ENCODE results near the gene TMEM129.

The TMEM129 gene

DNA sequence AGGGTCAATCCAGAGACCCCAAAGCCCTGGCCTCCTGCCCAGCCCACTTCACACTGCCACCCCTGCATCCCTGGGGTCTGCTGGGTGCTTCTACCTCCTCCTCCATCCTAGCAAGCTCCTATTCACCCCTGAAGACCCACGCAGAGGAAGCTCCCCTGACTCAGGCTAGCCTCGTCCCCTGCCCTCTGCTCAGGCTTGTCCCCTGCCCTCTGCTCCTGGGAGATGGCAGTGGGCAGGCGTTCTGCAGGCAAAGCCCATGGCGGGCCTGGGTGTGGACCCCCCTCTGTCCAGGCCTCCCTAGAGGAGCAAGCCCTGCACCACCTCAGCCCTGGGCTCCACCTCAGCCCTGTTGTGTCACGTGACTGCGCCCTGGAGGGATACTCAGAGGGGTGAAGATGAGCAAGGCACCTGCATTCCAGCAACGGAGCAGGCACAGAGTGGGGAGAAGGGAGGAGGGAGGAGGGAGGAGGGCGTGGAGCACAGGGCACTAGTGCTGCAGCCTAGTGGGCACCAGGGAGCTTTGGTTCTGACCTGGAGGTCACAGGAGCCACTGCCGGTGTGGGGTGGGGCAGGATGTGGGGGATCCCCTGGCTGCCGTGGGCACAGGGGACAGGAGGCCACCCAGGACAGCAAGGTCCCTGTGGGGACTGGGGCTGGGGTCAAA lies 44.4 kb upstream of the TMEM129 start:
- Histone ChIP-seq H3K36me3 (ENCODE audit: control insufficient read depth, insufficient read depth, low read length) (no peaks in the 10 kb centered on the region), H3K9me3 (ENCODE audit: control insufficient read depth, low read length) (no peaks in the 10 kb centered on the region), H3K4me3 (ENCODE audit: insufficient read depth, low read depth, low read length, poor library complexity, severe bottlenecking) (no peak overlapping the region), H3K4me1 (ENCODE audit: control insufficient read depth, insufficient read depth, low read length, poor library complexity, severe bottlenecking) (no peaks in the 10 kb centered on the region), H3K27me3 (replicated peaks; ENCODE audit: control insufficient read depth, insufficient read depth, low read length, poor library complexity, severe bottlenecking) (peaks cover 12% of the 10 kb centered on the region), H3K27ac (ENCODE audit: insufficient read depth, low read length, poor library complexity, severe bottlenecking) (no peak overlapping the region)
- no peak for DNase-seq

DNA sequence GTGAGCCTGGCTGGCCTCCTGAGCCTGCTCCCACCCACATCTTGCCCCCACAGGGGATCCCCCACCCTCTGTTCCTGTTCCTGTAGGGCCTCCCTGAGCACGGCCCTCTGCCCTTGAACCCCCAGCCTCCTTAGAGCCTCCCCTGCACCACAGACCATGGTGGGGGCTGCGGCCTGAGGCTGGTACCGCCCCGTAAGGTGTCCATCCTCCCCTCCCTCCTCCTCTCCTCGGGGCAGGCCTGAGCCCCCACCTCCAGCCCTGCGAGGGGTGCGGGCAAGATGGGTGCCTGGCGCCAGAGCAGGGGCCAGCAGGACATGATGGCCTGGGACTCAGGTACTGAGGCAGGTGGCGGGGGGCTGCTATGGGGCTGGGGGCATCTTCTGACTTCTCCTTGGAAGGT lies 43.5 kb upstream of the TMEM129 start:
- H3K27ac ChIP-seq (ENCODE audit: insufficient read depth, low read length, poor library complexity, severe bottlenecking), result no peak overlapping the region
- H3K36me3 ChIP-seq (ENCODE audit: control insufficient read depth, insufficient read depth, low read length), result no peaks in the 10 kb centered on the region
- H3K4me1 ChIP-seq (ENCODE audit: control insufficient read depth, insufficient read depth, low read length, poor library complexity, severe bottlenecking), result no peaks in the 10 kb centered on the region
- no peak overlapping the region for H3K4me3 ChIP-seq (ENCODE audit: insufficient read depth, low read depth, low read length, poor library complexity, severe bottlenecking)
- peaks cover 12% of the 10 kb centered on the region for H3K27me3 ChIP-seq (replicated peaks; ENCODE audit: control insufficient read depth, insufficient read depth, low read length, poor library complexity, severe bottlenecking)
- H3K9me3 ChIP-seq (ENCODE audit: control insufficient read depth, low read length), result no peaks in the 10 kb centered on the region
- no peak for DNase-seq

DNA sequence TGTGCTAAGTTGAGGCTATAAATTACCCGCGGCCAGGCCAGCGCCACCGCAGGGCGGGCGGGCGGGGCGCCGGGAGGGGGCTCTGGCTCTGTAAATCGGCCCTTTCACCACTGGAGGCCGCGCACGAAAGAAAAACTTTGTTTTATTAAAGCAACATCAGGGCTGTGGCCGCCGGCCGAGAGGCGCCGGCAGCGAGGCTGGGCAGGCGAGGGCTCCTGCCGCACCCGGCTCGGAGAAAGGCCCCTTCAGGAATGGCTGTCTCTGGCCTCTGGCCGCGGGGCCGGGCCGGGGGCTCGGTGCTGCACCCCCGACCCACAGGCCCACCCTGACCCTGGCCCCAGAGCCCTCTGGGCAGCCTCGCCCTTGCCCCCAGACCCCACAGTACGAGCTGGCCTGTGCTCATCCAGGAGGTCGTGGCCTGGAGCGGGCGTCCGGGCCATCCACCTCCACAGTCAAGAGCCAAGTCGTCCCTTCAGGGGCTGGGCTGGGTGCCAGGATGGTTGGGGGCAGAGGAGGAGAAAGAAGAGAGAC lies 42.5 kb upstream of the TMEM129 start:
- Histone ChIP-seq H3K27ac (ENCODE audit: insufficient read depth, low read length, poor library complexity, severe bottlenecking) (no peak overlapping the region), H3K9me3 (ENCODE audit: control insufficient read depth, low read length) (no peaks in the 10 kb centered on the region), H3K36me3 (ENCODE audit: control insufficient read depth, insufficient read depth, low read length) (no peaks in the 10 kb centered on the region), H3K27me3 (replicated peaks; ENCODE audit: control insufficient read depth, insufficient read depth, low read length, poor library complexity, severe bottlenecking) (peaks cover 12% of the 10 kb centered on the region), H3K4me3 (ENCODE audit: insufficient read depth, low read depth, low read length, poor library complexity, severe bottlenecking) (no peak overlapping the region), H3K4me1 (ENCODE audit: control insufficient read depth, insufficient read depth, low read length, poor library complexity, severe bottlenecking) (no peaks in the 10 kb centered on the region)
- DNase-seq, result no peak

DNA sequence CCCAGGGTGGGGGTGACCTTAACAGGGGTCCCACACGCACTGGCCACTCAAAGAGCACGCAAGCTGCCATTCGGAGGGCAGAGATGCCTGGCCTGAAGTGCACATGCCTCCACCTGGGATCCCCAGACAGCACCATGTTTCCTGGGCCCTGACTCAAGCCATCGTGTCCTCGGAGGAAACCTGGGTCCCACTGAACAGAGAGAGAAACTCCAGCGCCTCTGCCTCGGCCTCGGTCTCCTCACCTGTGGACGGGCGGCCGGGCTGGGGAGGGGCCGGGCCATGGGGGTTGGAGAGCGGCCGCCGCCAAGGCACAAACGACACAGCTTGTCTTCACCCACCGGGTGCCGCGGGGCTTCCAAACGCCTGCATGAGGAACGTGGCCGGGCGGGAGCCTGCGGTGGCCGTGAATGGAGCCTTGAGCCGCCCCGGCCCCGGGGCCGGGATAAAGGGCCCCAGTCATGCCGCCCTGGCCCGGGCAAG lies 42.0 kb upstream of the TMEM129 start:
- DNase-seq, result no peak
- H3K4me3 ChIP-seq (ENCODE audit: insufficient read depth, low read depth, low read length, poor library complexity, severe bottlenecking), result no peak overlapping the region
- peaks cover 6% of the 10 kb centered on the region for H3K27me3 ChIP-seq (replicated peaks; ENCODE audit: control insufficient read depth, insufficient read depth, low read length, poor library complexity, severe bottlenecking)

DNA sequence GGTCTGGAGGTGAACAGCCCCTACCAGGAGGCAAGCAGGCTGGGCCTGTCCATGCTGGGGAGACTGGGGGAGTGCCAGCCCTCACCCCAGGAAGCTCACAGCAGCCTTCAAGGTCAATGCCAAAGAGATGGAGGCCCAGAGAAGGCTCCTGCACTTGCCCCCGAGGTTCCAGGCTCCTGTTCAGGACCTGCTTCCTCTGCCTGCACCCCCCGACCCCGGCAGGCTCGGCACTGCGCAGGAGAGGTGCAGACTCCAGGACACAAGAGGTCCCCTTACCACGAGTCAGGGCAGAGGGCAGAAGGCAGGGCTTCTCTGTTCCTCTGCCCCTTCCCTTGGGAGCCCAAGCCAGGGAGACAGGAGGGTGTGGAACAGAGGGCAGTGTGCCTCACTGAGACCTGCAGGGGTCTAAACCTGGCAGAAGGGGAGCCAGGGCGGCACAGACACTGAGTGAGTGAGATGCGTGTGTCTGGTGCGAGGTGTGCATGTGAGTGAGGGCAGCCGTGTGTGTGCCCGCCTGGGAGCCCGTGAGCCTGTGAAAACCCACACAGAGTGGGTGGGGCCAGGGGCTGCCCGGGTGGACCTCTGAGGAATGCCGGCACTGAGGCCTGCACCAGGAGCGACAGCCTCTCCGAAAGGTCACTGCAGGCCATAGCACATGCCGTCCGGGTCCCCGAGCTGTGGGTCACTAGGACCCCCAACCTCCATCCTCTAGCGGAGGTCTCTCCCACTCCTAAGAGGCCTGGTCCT lies 41.3 kb upstream of the TMEM129 start:
- no peaks in the 10 kb centered on the region for H3K36me3 ChIP-seq (ENCODE audit: control insufficient read depth, insufficient read depth, low read length)
- peaks cover 3% of the 10 kb centered on the region for H3K27me3 ChIP-seq (replicated peaks; ENCODE audit: control insufficient read depth, insufficient read depth, low read length, poor library complexity, severe bottlenecking)
- H3K4me3 ChIP-seq (ENCODE audit: insufficient read depth, low read depth, low read length, poor library complexity, severe bottlenecking), result no peak overlapping the region
- no peaks in the 10 kb centered on the region for H3K9me3 ChIP-seq (ENCODE audit: control insufficient read depth, low read length)
- H3K27ac ChIP-seq (ENCODE audit: insufficient read depth, low read length, poor library complexity, severe bottlenecking), result no peak overlapping the region
- DNase-seq, result no peak
- H3K4me1 ChIP-seq (ENCODE audit: control insufficient read depth, insufficient read depth, low read length, poor library complexity, severe bottlenecking), result no peaks in the 10 kb centered on the region

More for the DNA sequence above, 42.0 kb upstream of the TMEM129 start:
- Histone ChIP-seq H3K27ac (ENCODE audit: insufficient read depth, low read length, poor library complexity, severe bottlenecking) (no peak overlapping the region), H3K9me3 (ENCODE audit: control insufficient read depth, low read length) (no peaks in the 10 kb centered on the region), H3K4me1 (ENCODE audit: control insufficient read depth, insufficient read depth, low read length, poor library complexity, severe bottlenecking) (no peaks in the 10 kb centered on the region), H3K36me3 (ENCODE audit: control insufficient read depth, insufficient read depth, low read length) (no peaks in the 10 kb centered on the region)

DNA sequence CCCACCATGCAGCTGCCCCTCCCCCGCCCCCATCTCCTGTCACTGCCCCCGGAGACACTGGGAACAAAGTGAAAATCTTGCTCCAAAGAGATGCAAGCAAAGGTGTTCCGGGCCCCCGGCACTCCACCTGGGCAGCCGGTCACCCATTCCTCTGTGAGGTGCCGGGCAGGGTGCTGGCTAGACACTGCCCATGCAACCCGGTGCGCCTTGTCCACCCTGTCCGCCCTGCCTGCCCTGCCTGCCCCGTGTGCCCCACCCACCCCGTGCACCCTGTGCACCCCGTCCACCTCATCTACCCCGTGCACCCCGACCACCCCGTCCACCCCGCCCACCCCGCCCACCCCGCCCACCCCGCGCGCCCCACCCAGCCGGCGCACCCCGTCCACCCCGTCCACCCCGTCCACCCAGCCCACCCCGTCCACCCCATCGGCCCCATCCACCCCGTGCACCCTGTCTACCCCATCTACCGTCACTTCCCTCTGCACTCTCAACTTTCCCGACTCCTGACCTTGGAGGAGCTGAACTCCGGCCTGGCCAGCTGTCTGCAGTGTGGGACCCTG lies 40.1 kb upstream of the TMEM129 start:
- Histone ChIP-seq H3K27ac (ENCODE audit: insufficient read depth, low read length, poor library complexity, severe bottlenecking) (no peak overlapping the region), H3K4me1 (ENCODE audit: control insufficient read depth, insufficient read depth, low read length, poor library complexity, severe bottlenecking) (no peaks in the 10 kb centered on the region), H3K9me3 (ENCODE audit: control insufficient read depth, low read length) (no peaks in the 10 kb centered on the region), H3K27me3 (replicated peaks; ENCODE audit: control insufficient read depth, insufficient read depth, low read length, poor library complexity, severe bottlenecking) (peaks cover 3% of the 10 kb centered on the region), H3K36me3 (ENCODE audit: control insufficient read depth, insufficient read depth, low read length) (no peaks in the 10 kb centered on the region), H3K4me3 (ENCODE audit: insufficient read depth, low read depth, low read length, poor library complexity, severe bottlenecking) (no peak overlapping the region)
- DNase-seq, result no peak

DNA sequence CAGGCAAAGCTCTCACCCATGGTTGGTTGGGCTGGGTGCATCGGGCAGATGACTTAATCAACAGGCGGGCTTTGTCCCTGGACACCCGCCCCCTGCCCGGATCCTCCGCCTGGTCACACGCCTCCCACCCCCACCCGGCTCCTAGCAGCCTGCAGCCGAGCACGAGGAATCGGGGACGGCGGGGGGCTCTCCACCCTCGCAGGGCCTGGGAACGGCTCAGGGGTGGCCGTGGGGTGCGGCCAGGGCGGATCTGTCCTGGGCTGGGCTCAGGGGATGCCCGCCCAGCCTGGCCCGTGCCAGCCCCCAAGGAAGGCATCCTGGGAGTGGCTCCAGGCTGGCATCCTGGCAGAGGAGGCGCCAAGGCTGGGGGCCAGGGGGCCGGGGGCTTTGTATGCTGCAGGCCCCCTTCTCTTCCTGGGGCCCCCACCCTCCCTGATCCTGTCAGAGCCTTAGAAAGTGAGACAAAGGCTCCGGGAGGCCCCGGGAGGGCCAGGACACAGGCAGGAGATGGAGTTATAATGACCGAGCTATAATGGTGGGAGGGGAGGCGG lies 39.5 kb upstream of the TMEM129 start:
- H3K27ac ChIP-seq (ENCODE audit: insufficient read depth, low read length, poor library complexity, severe bottlenecking), result no peak overlapping the region
- no peaks in the 10 kb centered on the region for H3K4me1 ChIP-seq (ENCODE audit: control insufficient read depth, insufficient read depth, low read length, poor library complexity, severe bottlenecking)
- H3K36me3 ChIP-seq (ENCODE audit: control insufficient read depth, insufficient read depth, low read length), result no peaks in the 10 kb centered on the region
- no peaks in the 10 kb centered on the region for H3K27me3 ChIP-seq (replicated peaks; ENCODE audit: control insufficient read depth, insufficient read depth, low read length, poor library complexity, severe bottlenecking)
- DNase-seq, result no peak
- no peaks in the 10 kb centered on the region for H3K9me3 ChIP-seq (ENCODE audit: control insufficient read depth, low read length)
- H3K4me3 ChIP-seq (ENCODE audit: insufficient read depth, low read depth, low read length, poor library complexity, severe bottlenecking), result no peak overlapping the region

DNA sequence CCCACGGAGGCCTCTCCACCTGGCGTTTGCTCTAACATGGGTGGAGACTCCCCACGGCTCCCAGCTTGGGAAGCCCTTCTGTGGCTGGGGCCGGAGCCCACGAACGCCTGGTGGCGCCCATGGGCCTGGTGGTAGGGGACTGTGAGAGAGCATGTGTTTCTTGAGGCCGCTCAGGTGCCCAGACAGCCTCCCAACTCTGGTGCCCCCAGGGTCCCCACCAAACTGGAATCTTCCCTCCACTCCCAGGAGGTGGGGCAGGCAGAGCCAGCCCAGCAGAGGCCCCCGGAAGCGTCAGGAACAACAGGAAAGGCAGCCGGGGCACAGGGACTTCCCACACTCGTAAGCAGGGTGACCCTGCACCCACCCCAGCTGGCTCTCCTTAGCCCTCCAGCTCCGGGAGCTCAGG lies 38.7 kb upstream of the TMEM129 start:
- H3K4me3 ChIP-seq (ENCODE audit: insufficient read depth, low read depth, low read length, poor library complexity, severe bottlenecking), result no peak overlapping the region
- no peaks in the 10 kb centered on the region for H3K9me3 ChIP-seq (ENCODE audit: control insufficient read depth, low read length)
- H3K27ac ChIP-seq (ENCODE audit: insufficient read depth, low read length, poor library complexity, severe bottlenecking), result no peak overlapping the region
- H3K27me3 ChIP-seq (replicated peaks; ENCODE audit: control insufficient read depth, insufficient read depth, low read length, poor library complexity, severe bottlenecking), result no peaks in the 10 kb centered on the region
- H3K36me3 ChIP-seq (ENCODE audit: control insufficient read depth, insufficient read depth, low read length), result no peaks in the 10 kb centered on the region
- no peak for DNase-seq
- H3K4me1 ChIP-seq (ENCODE audit: control insufficient read depth, insufficient read depth, low read length, poor library complexity, severe bottlenecking), result no peaks in the 10 kb centered on the region

DNA sequence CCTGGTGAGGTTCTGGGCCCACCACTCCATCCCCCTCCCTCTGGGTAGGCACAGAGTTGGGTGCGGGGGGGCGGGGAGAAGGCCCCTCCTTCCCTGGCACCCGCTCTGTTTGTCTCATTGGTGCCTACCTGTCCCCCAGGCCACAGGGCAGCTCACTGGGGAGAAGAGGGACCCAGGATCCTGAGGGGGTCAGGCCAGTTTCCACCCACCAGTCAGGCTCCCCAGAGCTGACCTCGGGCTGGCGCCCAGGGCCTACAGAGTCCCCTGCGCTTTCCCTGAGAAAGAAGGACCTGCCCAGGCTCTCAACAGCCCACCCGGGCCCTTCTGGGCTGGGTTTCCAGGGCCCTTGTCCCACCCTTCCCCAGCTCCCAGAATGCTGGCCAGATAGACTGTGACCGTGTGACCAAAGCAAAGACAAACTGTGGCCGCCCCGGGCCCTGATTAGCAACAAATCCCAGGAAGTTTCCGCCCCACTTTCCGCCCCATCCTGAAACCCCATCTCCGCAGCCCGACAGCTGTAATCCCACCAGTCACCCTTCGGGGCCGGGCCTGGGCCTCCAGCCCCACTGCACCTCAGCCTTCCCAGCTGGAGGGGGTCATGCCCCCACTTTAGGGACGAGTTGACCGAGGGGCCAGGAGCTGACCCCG lies 38.2 kb upstream of the TMEM129 start:
- Histone ChIP-seq H3K9me3 (ENCODE audit: control insufficient read depth, low read length) (no peaks in the 10 kb centered on the region), H3K4me3 (ENCODE audit: insufficient read depth, low read depth, low read length, poor library complexity, severe bottlenecking) (no peak overlapping the region), H3K27ac (ENCODE audit: insufficient read depth, low read length, poor library complexity, severe bottlenecking) (no peak overlapping the region), H3K36me3 (ENCODE audit: control insufficient read depth, insufficient read depth, low read length) (no peaks in the 10 kb centered on the region), H3K27me3 (replicated peaks; ENCODE audit: control insufficient read depth, insufficient read depth, low read length, poor library complexity, severe bottlenecking) (no peaks in the 10 kb centered on the region), H3K4me1 (ENCODE audit: control insufficient read depth, insufficient read depth, low read length, poor library complexity, severe bottlenecking) (no peaks in the 10 kb centered on the region)
- no peak for DNase-seq

Measured in effector memory CD4-positive, alpha-beta T cell (primary cell).